Prostate gland (tissue), 2 donors: ENCODE results near the gene RCOR3.
"Not testable (repeated sequence)": the region's sequence is repeated elsewhere in the genome, so short reads cannot be mapped to it uniquely, and the experiment has no call there.

Experiments
- POLR2AphosphoS5 ChIP-seq: sonication (generic); formaldehyde crosslinking; IDR thresholded peaks from one replicate; pipeline ENCODE4 v1.6.1; 2017; ENCODE audit warnings: antibody characterized with exemption
- TF ChIP-seq, protein P1 (sequence below), 4 experiments: fragments of 200-600 bp in 2 of 4; fragments of 450-650 bp in 2 of 4; sonication (generic) in 2 of 4; IDR thresholded peaks; 1 replicate in 3 of 4; 2 replicates in 1 of 4; pipeline ENCODE4 v1.5.1; 2016 to 2019; ENCODE audit warnings: antibody characterized with exemption in 4 of 4, mild to moderate bottlenecking in 2 of 4, moderate library complexity in 2 of 4

- TF ChIP-seq, protein P1, sequence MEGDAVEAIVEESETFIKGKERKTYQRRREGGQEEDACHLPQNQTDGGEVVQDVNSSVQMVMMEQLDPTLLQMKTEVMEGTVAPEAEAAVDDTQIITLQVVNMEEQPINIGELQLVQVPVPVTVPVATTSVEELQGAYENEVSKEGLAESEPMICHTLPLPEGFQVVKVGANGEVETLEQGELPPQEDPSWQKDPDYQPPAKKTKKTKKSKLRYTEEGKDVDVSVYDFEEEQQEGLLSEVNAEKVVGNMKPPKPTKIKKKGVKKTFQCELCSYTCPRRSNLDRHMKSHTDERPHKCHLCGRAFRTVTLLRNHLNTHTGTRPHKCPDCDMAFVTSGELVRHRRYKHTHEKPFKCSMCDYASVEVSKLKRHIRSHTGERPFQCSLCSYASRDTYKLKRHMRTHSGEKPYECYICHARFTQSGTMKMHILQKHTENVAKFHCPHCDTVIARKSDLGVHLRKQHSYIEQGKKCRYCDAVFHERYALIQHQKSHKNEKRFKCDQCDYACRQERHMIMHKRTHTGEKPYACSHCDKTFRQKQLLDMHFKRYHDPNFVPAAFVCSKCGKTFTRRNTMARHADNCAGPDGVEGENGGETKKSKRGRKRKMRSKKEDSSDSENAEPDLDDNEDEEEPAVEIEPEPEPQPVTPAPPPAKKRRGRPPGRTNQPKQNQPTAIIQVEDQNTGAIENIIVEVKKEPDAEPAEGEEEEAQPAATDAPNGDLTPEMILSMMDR (IDR thresholded peaks at IDR 0.05) = not testable (repeated sequence)
- not testable (repeated sequence) for TF ChIP-seq POLR2AphosphoS5
Observed at GRCh38 chr1:211243639-211244038, 15.5 kb upstream of the RCOR3 start.
